K562 treated with DMSO at 1 percent for 12 hours (cell line): ENCODE data around the gene PRPF40B. TPM values are rescaled to one million over a fixed set of nuclear protein-coding genes. Genes with fewer than 3 reads are reported as not detected.

ENCODE experiments used
- total RNA-seq: library from RNA; unstranded; fragments of 300-600 nt; gene quantifications from 2 replicates; pipeline ENCODE4 v1.2.3, GENCODE V29; 2022; ENCODE audit not compliant: insufficient read depth

Gene PRPF40B
- 1.7 and 11.6 TPM in 2 replicates for total RNA-seq

DNA sequence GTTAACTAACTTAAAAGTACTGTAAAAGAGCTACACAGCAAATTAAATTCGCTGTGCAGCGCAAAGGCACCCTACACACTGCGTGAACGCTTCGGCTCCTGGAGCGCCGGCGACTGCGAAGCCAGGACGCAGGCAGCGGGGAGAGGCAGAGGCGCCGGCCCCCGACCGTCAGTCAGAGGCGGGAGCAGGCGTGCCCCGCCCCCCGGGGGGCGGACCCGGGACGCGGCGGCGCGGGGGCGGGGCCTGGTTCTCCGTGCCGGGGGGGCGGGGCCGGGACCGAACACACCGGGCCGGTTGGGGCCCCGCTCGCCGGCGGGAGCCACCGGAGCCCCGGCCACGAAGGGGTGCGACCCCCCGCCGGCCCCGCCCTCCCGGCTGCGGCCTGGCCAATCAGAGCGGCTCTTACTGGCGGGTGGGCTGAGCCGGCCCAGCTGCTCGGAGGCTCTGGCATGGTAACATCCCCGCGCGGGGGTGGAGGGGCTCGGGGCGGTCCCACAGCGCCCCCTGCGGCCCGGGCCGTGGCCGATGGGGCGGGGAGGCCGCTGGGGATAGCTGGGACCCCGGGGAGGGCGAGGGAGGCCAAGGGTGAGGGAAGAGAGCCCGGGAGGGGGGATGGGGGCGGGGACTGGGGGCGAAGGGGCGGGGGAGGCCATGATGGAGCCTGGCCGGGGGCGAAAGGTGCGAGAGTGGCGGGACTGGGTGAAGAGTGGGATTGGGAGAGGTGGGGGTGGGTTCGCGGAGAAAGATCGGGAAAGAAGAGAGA, at the start of gene PRPF40B:
TSS of gene PRPF40B (plus strand) at position 420 of the 763 bp plus-strand sequence. CDS start at position 450, 30 bp downstream.

DNA sequence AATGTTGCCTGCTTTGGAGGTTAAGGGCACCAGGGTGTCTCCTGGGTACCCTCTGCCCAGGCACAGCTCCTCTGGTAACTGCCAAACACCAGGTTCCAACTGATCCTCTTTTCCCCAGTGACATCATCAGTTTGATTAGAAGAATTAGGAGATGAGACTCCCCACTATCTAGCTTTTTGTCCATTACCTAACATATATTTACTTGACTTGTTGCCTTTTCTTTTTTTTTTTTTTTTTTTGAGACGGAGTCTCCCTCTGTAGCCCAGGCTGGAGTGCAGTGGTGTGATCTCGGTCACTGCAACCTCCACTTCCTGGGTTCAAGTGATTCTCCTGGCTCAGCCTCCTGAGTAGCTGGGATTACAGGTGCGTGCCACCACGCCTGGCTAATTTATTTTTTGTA, 17.8 kb upstream of the PRPF40B start, which contains the start of gene FAM186B:
TSS of gene FAM186B (minus strand) at position 101 of the 400 bp plus-strand sequence. CDS start 162 bp downstream, outside the sequence.

Other genes with a start within 250 kb of the PRPF40B start
- not detected in 2 replicates for gene KCNH3, start 84.5 kb upstream of the PRPF40B start, total RNA-seq
- gene MCRS1, start 55.4 kb upstream of the PRPF40B start, total RNA-seq, result 59.4 and 61.2 TPM in 2 replicates
- 0.91 TPM in 1 of 2 replicates, not detected in the other for gene FAM186B, start 17.9 kb upstream of the PRPF40B start, total RNA-seq
- gene FMNL3, start 83.8 kb downstream of the PRPF40B start, total RNA-seq, result 3.5 and 13.4 TPM in 2 replicates
- 258 and 528 TPM in 2 replicates for gene TMBIM6, start 118.0 kb downstream of the PRPF40B start, total RNA-seq
- 9.3 and 16.7 TPM in 2 replicates for gene NCKAP5L, start 204.9 kb downstream of the PRPF40B start, total RNA-seq
- gene BCDIN3D, start 219.5 kb downstream of the PRPF40B start, total RNA-seq, result 4.6 and 11.6 TPM in 2 replicates